HCT116 (cell line): ENCODE data around the gene ICA1.

Experiments
- CTCF ChIP-seq, 3 experiments: fragments of 200-600 bp in 1 of 3; sonication (generic) in 1 of 3; IDR thresholded peaks in 2 of 3; conservative IDR thresholded peaks in 1 of 3; 2 replicates each; pipeline ENCODE4 v1.5.1; 2012 to 2017; ENCODE audit warnings: low read depth in 2 of 3, low read length in 2 of 3, antibody characterized with exemption in 1 of 3, borderline replicate concordance in 1 of 3, control low read depth in 1 of 3, mild to moderate bottlenecking in 1 of 3, mixed read lengths in 1 of 3, mixed run types in 1 of 3, moderate library complexity in 1 of 3; ENCODE audit not compliant: insufficient read depth in 1 of 3
- FOSL1 ChIP-seq: IDR thresholded peaks from 2 replicates; pipeline ENCODE4 v1.6.1; 2012; ENCODE audit warnings: low read depth
- JUND ChIP-seq: IDR thresholded peaks from 2 replicates; pipeline ENCODE4 v1.6.1; 2012
- ZBTB33 ChIP-seq: IDR thresholded peaks from 2 replicates; pipeline ENCODE4 v1.6.1; 2011; ENCODE audit warnings: mild to moderate bottlenecking, low read length, moderate library complexity; ENCODE audit not compliant: insufficient replicate concordance; ENCODE audit errors: extremely low read depth

- TF ChIP-seq ZBTB33 (no peak), CTCF (IDR thresholded peaks at IDR 0.05 in 2 of 3, conservative IDR thresholded peaks at IDR 0.05 in 1 of 3; ENCODE audit: borderline replicate concordance in 1 of 3, insufficient read depth in 1 of 3, low read depth in 2 of 3, low read length in 2 of 3) (no peak), JUND (no peak), FOSL1 (no peak)
Observed at GRCh38 chr7:8165150-8165549, 96.8 kb downstream of the ICA1 start.
